ENCODE measurements around the gene RFX8.

GRCh38 chr2:101515477-101515876 lies 40.6 kb upstream of the RFX8 start:
- TF ChIP-seq GATA2 (IDR thresholded peaks at IDR 0.05; ENCODE audit: low read depth, low read length): no peak
- no peak for TF ChIP-seq GATA3 (IDR thresholded peaks at IDR 0.05; ENCODE audit: low read depth, low read length)
